Measurements from ENCODE around the gene LRRC26.

DNA sequence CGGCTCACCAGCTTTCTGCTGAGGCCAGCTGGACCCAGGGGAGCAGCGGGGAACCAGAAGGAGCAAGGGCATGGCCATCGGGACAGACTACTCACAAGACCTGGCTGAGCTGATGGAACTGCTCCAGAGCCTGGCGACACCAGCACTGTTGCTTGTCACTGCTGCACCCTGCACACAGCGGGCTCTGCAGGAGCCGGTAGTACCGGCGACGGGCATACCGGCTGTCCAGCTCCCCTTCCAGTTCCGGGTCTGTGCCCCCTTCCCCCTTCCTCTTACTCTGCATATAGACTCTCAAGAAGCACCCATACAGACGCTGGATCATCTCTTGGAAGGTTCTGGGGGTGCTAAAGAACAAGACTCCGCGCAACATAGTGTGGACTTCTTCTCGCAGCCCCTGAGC, 17.5 kb upstream of the LRRC26 start:
- TF ChIP-seq EZH2phosphoT487 (IDR thresholded peaks at IDR 0.05; ENCODE audit: insufficient read depth, low read depth) (no peak), EZH2 (IDR thresholded peaks at IDR 0.05; ENCODE audit: insufficient read depth, poor library complexity, severe bottlenecking) (no peak)

Measured in GM23248 (cell line).